RKO (cell line): ENCODE results near the gene MRPS21.

Source experiments
- DNase-seq: peaks from one replicate; pipeline ENCODE4 v3.0.0-alpha.2; 2016; ENCODE audit warnings: low spot score

Gene MRPS21

GRCh38 chr1:150293433-150294253 lies at the start of gene MRPS21:
TSS of gene MRPS21 (plus strand) at chr1:150293861. CDS start at chr1:150294367, 506 bp downstream.
- peak; percentile 94 for DNase-seq

- no peak for DNase-seq
These were observed 43.7 kb upstream of the MRPS21 start for GRCh38 chr1:150249936-150250335.

DNA sequence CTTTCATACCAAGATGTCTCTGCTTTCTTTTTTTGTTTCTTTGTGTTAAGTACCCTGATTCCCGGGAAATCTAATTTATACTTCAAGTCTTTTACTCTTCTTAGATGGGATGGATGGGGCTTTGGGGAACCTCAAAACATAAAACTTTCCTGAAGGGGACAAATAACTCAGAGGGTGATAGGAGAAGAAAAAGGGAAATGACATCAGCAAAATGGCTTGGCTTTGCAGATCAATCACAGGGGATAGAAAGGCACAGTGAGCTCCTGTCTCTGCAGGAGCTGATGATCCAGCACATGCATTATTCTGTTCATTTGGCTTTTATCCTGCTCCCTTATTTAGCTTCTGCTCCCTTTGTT lies 37.5 kb upstream of the MRPS21 start:
- no peak for DNase-seq

GRCh38 chr1:150256554-150257341 lies 36.9 kb upstream of the MRPS21 start:
- no peak for DNase-seq

DNA sequence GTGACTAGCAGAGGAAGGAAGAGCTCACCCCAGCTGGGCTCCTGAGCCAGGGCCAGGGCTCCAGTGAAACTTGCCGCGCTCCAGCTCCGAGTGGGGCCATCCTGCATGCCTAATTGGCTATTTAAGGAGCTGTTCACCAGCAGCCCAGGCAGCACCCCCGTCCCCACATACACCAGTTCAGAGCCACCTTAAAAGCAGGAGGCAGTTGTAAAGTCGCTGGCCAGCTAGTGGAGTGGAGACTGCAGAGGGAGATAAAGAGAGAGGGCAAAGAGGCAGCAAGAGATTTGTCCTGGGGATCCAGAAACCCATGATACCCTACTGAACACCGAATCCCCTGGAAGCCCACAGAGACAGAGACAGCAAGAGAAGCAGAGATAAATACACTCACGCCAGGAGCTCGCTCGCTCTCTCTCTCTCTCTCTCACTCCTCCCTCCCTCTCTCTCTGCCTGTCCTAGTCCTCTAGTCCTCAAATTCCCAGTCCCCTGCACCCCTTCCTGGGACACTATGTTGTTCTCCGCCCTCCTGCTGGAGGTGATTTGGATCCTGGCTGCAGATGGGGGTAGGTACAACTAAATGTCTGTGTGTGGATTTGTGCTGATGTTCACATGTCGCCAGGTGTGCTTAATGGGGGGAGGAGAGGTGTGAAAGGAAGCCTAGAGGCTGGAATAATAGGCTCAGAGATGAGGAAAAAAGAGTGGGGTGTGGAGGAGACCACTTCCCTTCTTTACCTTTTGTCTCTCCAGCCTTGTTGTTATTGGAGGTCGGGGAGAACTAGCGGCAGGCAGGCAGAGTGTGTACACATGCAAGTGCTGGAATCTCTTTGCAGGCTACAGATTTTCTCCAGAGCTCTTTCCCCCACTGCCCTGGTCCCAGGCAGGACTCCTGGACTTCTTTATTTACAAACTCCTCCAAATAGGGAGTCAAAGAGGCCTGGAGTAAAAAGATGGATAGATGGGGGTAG lies 35.8 kb upstream of the MRPS21 start, which contains the start of gene CA14:
TSS of gene CA14 (plus strand) at position 151 of the 962 bp plus-strand sequence. CDS start at position 506, 355 bp downstream.
- no peak for DNase-seq

DNA sequence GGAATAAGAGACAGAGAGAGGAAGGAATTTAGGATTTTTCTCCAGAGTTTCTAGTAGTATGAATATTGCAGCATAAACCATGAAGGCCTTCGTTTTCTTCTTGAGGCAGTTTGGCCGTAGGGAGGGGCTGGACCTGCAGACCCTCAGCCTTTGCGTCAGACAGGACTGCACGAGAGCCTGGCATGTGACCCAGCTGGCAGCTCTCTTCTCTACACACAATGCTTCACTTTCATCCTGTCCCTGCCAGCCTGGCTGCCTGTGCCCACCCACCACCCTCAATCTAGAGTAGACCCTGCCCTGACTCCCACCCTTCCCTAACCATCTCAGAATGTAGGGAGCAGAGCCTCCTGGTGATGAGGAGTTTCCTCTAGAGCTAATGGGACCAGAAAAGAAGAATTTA lies 34.4 kb upstream of the MRPS21 start:
- no peak for DNase-seq

- no peak for DNase-seq
These were observed 33.6 kb upstream of the MRPS21 start for GRCh38 chr1:150259758-150260669.

DNA sequence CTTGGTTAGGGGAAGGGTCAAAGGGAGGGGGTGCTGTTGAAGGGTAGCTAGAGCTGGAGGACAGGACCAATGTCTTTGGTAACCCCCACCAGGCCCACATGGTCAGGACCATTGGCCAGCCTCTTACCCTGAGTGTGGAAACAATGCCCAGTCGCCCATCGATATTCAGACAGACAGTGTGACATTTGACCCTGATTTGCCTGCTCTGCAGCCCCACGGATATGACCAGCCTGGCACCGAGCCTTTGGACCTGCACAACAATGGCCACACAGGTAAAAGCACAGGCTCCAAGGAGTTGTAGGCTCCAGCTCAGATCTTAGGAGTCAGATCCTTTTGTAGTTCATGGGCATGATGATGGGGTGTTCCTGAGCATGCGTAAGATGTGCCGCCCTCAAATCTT lies 32.3 kb upstream of the MRPS21 start:
- DNase-seq = no peak

GRCh38 chr1:150262388-150263320 lies 31.0 kb upstream of the MRPS21 start:
- DNase-seq = no peak

DNA sequence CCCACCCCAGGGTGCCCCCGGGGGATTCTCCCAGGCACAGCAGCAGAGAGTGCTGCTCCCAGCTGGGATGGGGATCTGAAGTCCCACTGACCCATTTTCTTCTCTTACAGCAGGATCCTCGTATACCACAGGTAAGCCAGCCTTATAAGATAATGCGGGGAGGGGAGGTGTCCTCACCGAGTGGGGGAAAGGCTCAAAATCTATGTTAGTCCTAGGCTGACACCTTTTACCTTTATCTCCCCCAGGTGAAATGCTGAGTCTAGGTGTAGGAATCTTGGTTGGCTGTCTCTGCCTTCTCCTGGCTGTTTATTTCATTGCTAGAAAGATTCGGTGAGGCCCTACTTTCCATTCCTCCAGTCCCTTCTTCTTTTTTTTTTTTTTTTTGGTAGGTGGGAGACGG lies 30.1 kb upstream of the MRPS21 start:
- no peak for DNase-seq

DNA sequence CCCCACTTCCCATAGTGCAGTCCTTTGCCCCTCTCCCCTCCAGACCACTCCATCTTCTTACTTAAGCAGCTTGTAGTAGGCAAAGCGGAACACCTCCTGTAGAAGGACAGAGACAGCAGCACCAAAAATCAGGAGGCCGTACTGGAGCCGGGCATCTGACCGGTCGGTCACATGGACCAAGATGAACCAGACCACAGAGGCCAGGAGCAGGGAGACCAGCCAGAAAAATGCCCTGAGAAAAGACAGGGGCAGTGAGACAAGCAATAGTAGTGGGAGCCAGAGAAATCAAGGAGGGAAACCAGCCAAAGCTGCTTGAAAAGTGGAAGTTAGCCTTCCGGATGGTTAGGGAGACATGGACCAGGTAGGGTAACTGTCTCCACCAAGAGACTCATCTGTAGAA lies 25.8 kb upstream of the MRPS21 start:
- no peak for DNase-seq

GRCh38 chr1:150268340-150268704 lies 25.3 kb upstream of the MRPS21 start:
- DNase-seq = peak; percentile 30

DNA sequence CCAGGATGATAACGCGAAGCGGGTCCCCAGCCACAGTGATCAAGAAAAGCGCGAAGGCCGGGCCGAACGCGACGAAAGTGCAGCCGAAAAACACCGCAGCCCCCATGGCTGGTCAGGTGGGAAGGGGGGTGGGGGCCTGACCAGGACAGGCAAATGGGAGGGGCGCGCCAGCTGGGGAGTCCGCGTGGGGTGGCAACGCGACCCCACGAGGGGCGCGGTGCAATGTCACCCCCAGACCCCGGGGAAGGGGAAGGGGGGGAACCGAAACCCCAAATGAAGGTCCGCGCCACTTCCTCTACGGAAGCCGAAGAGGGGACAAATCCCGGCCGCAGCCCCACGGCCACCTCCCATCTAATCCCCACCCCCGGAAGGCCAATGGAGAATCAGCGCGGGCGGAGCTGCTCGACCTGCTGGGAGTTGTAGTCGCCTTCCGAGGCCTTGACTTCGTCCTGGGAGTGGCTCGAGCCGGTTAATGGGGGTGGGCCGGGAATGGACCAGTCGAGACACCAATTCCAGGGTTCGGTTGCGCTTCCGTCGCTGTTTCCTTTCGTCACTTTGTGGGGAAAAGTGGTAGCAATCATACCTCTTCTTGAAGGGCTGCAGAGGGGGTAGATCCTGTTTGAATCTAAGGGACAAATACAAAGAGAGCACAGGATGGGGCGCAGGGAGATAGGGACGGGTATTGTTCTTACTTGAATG lies 24.8 kb upstream of the MRPS21 start, which contains the start of gene APH1A:
TSS of gene APH1A (minus strand) at position 312 of the 699 bp plus-strand sequence. CDS start at position 106, 206 bp downstream.
- DNase-seq = peak; percentile 97

GRCh38 chr1:150269451-150269850 lies 24.2 kb upstream of the MRPS21 start:
- no peak for DNase-seq

DNA sequence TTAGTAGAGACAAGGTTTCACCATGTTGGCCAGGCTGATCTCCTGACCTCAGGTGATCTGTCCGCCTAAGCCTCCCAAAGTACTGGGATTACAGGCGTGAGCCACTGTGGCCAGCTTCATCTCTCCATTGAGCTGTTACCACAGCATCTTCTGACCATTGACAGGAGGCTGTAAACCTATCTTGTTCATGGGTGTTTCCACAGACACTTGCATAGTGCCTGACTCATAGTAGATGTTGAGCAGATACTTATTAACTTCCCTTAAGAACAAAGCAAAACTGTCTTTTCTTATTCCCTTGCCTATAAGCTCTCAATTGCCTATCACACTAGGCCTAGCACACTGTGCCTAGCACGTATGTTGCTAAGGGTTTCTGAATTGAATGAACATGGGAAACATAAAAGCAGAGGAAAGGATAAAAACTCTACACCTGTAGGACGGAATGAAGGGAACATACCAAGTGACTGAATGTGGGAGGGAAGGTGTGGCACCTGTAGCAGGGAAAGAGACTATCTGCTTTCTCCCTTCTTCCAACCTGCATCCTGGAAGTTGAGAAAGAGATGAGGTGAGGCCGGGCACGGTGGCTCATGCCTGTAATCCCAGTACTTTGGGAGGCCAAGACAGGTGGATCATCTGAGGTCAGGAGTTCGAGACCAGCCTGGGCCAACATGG lies 22.2 kb upstream of the MRPS21 start:
- DNase-seq = no peak

DNA sequence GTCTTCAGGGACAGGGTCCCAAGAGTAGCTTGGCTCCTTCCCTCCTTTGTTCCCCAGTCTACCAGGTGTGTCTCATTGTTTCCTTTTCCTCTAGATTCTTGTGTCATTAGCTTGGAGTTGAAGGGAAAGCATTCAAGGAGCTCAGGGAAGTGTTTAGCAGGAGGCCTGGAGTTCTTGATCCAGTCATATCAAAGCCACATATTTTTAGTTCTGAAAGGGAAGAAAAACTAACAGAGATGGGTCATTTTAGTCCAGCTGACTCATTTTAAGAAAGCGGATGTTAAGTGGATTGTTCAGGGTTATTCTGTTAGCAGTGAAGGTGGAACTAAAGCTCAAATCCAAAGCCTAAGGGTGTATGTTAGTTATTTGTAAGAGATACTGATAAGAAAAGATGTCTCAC lies 20.4 kb upstream of the MRPS21 start:
- DNase-seq = no peak

DNA sequence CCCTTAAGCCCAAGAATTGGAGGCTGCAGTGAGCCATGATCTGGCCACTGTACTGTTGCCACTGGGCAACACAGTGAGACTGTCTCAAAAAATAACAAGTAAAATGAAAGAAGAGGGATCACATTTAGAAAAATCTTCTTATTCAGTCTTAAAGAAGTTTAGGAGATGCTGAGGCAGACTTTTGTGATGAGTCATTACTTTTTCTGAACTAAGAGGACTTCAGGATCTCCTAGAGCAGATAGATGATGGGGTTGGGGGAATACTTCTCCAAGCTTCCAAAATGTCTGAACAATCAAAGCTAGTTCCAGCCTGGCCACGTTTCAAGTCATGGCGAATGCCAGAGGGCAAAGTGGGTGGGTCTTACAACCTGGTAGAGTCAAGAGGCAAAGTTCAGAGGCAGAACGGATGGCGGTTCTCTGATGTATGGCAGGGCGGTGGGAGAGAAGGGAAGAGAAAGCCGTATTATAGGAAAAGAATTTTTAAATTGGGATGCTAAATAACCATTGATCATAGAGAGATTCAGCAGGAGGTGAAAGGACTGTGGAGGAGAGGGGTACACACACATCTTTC lies 13.4 kb upstream of the MRPS21 start:
- no peak for DNase-seq

- DNase-seq = peak; percentile 81
These were observed 12.4 kb upstream of the MRPS21 start for GRCh38 chr1:150281221-150281757.
